ENCODE results near the gene PGM5.

Gene PGM5

GRCh38 chr9:68545033-68545705 is 188.8 kb downstream of the PGM5 start:
- no peak for DNase-seq

- no peak for DNase-seq
These were observed 190.4 kb downstream of the PGM5 start for GRCh38 chr9:68546596-68547390.

- no peak for DNase-seq
These were observed 191.0 kb downstream of the PGM5 start for GRCh38 chr9:68547417-68547816.

GRCh38 chr9:68548241-68548640 is 191.8 kb downstream of the PGM5 start:
- DNase-seq = no peak

- no peak for DNase-seq
These were observed 194.8 kb downstream of the PGM5 start for GRCh38 chr9:68551191-68551590.

- no peak for DNase-seq
These were observed 196.5 kb downstream of the PGM5 start for GRCh38 chr9:68552700-68553476.

- no peak for DNase-seq
These were observed 199.2 kb downstream of the PGM5 start for GRCh38 chr9:68555437-68556150.

GRCh38 chr9:68558545-68558944 is 202.1 kb downstream of the PGM5 start:
- no peak for DNase-seq

- no peak for DNase-seq
These were observed 203.8 kb downstream of the PGM5 start for GRCh38 chr9:68560071-68560844.

GRCh38 chr9:68562461-68562860 is 206.1 kb downstream of the PGM5 start:
- no peak for DNase-seq

- no peak for DNase-seq
These were observed 211.2 kb downstream of the PGM5 start for GRCh38 chr9:68567565-68567964.

- DNase-seq = no peak
These were observed 217.7 kb downstream of the PGM5 start for GRCh38 chr9:68574150-68574549.

- no peak for DNase-seq
These were observed 219.4 kb downstream of the PGM5 start for GRCh38 chr9:68575817-68576216.

- no peak for DNase-seq
These were observed 221.6 kb downstream of the PGM5 start for GRCh38 chr9:68577774-68578591.
